OCI-LY7 (cell line): ENCODE data around the gene PSME3. TPM values are rescaled to one million over a fixed set of nuclear protein-coding genes. Genes with fewer than 3 reads are reported as not detected.

Experiments used
- BruUV-seq: library from RNA; stranded (reverse); fragments of 400-500 nt; replicated peaks from 2 replicates; lab custom pipeline; 2021; lab: Mats Ljungman, UMichigan
- CTCF ChIA-PET: fragments of 300-600 bp; sonication (Branson Sonifier 250); formaldehyde crosslinking; loops from one replicate; lab custom pipeline; 2022; ENCODE audit warnings: antibody characterized with exemption; ENCODE audit not compliant: unreplicated experiment; lab: Charles Lee
- POLR2A ChIA-PET: fragments of 300-600 bp; sonication (Branson Sonifier 250); formaldehyde crosslinking; loops from one replicate; lab custom pipeline; 2022; ENCODE audit warnings: antibody characterized with exemption; lab: Charles Lee
- DNase-seq: peaks from one replicate; pipeline ENCODE4 v3.0.0-alpha.2; 2015; ENCODE audit warnings: low spot score
- H2AFZ ChIP-seq: fragments of 200-600 bp; sonication (generic), shearing (Covaris generic); 2 replicates; pipeline ENCODE4 v1.6.1; 2014; ENCODE audit warnings: mild to moderate bottlenecking, antibody characterized with exemption, low read length, moderate library complexity
- H3K27ac ChIP-seq: fragments of 200-600 bp; sonication (generic); 2 replicates; pipeline ENCODE4 v1.5.1; 2014; ENCODE audit warnings: mixed run types, low read depth, mild to moderate bottlenecking, moderate library complexity, low read length, inconsistent platforms; ENCODE audit not compliant: poor library complexity, severe bottlenecking
- H3K36me3 ChIP-seq: fragments of 200-600 bp; sonication (generic); 2 replicates; pipeline ENCODE4 v1.6.1; 2014; ENCODE audit warnings: mild to moderate bottlenecking, antibody characterized with exemption, low read length, moderate library complexity, mixed read lengths; ENCODE audit not compliant: insufficient read depth
- H3K4me1 ChIP-seq: fragments of 200-600 bp; sonication (generic); 2 replicates; pipeline ENCODE4 v1.5.1; 2014; ENCODE audit warnings: mild to moderate bottlenecking, low read length; ENCODE audit not compliant: insufficient read depth, poor library complexity, severe bottlenecking
- H3K4me2 ChIP-seq: fragments of 200-600 bp; sonication (generic); 2 replicates; pipeline ENCODE4 v1.6.1; 2014; ENCODE audit warnings: mild to moderate bottlenecking, low read length
- H3K4me3 ChIP-seq: fragments of 200-600 bp; sonication (generic); 2 replicates; pipeline ENCODE4 v1.5.1; 2014; ENCODE audit warnings: mild to moderate bottlenecking, low read depth, low read length; ENCODE audit not compliant: poor library complexity, severe bottlenecking
- H3K79me2 ChIP-seq: fragments of 200-600 bp; sonication (generic); 2 replicates; pipeline ENCODE4 v1.6.1; 2016; ENCODE audit warnings: low read depth, mild to moderate bottlenecking, low read length, moderate library complexity, mixed read lengths; ENCODE audit not compliant: insufficient read depth
- H3K9me2 ChIP-seq: fragments of 200-600 bp; sonication (generic); 2 replicates; pipeline ENCODE4 v1.6.1; 2016; ENCODE audit warnings: mild to moderate bottlenecking, low read length, mixed read lengths; ENCODE audit not compliant: insufficient read depth
- H3K9me3 ChIP-seq: fragments of 200-600 bp; sonication (generic); 2 replicates; pipeline ENCODE4 v1.6.1; 2014; ENCODE audit warnings: mild to moderate bottlenecking, mixed run types, low read length, mixed read lengths
- H4K20me1 ChIP-seq: fragments of 200-600 bp; sonication (generic); 2 replicates; pipeline ENCODE4 v1.6.1; 2014; ENCODE audit warnings: mild to moderate bottlenecking, antibody characterized with exemption, low read length, moderate library complexity, mixed read lengths; ENCODE audit not compliant: insufficient read depth
- CTCF ChIP-seq: fragments of 200-600 bp; sonication (generic); conservative IDR thresholded peaks from 2 replicates; pipeline ENCODE4 v1.5.1; 2014; ENCODE audit warnings: mild to moderate bottlenecking, antibody characterized with exemption, low read length, moderate library complexity, mixed read lengths
- EZH2phosphoT487 ChIP-seq: fragments of 200-600 bp; sonication (generic); IDR thresholded peaks from 2 replicates; pipeline ENCODE4 v1.6.1; 2018; ENCODE audit warnings: low read depth, borderline replicate concordance, mild to moderate bottlenecking, mixed run types, antibody characterized with exemption, low read length, moderate library complexity, mixed read lengths
- intact Hi-C: fragments of 100-400 bp; cut with micrococcal nuclease; formaldehyde crosslinking; loops from one replicate; pipeline ENCODE4 v1.10.0; 2022; ENCODE audit not compliant: unreplicated experiment
- total RNA-seq, 2 experiments: library from RNA; depleted of rRNA in 1 of 2; stranded (reverse); fragments of >200 nt in 1 of 2; shearing (Covaris generic) in 1 of 2; gene quantifications; 2 replicates each; pipeline ENCODE4 v1.2.3, GENCODE V29; 2014 to 2022

The PSME3 gene
- total RNA-seq, 2 experiments from 2014 or later, result 81.9 to 167 TPM

DNA sequence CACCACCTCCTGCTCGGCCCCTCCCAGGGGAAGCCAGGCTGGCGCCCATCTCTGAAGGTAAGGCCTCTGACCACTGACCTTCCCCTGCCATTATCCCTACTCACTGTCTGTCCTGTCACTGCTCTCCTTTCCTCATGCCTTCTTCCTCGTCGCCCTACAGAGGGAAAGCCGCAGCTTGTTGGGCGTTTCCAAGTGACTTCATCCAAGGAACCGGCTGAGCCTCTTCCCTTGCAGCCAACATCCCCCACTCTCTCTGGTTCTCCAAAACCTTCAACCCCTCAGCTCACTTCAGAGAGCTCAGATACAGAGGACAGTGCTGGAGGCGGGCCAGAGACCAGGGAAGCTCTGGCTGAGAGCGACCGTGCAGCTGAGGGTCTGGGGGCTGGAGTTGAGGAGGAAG, 37.7 kb upstream of the PSME3 start:
- H3K36me3 ChIP-seq, result no peaks in the 10 kb centered on the region
- no peaks in the 10 kb centered on the region for H3K4me1 ChIP-seq
- H2AFZ ChIP-seq, result no peak overlapping the region
- POLR2A ChIA-PET, result no interaction called here
- no peak for TF ChIP-seq CTCF
- intact Hi-C loops, result no loop called here
- no TSS peak for BruUV-seq
- H3K4me3 ChIP-seq, result no peak overlapping the region
- H3K9me2 ChIP-seq, result no peaks in the 10 kb centered on the region
- DNase-seq, result no peak
- no peaks in the 10 kb centered on the region for H4K20me1 ChIP-seq
- CTCF ChIA-PET, result no interaction called here
- H3K4me2 ChIP-seq, result no peak overlapping the region
- H3K9me3 ChIP-seq, result no peaks in the 10 kb centered on the region
- no peak overlapping the region for H3K27ac ChIP-seq
- H3K79me2 ChIP-seq, result no peaks in the 10 kb centered on the region

- TF ChIP-seq EZH2phosphoT487, result no peak
- no peak for TF ChIP-seq CTCF
- ChIA-PET POLR2A (interaction anchor here (0.5 kb wide), 1 partner anchor 61 kb away, joined by 3 read pairs; no protein-coding TSS in a partner anchor), CTCF (no interaction called here)
- H3K4me2 ChIP-seq, result no peak overlapping the region
- H3K79me2 ChIP-seq, result no peaks in the 10 kb centered on the region
- no peaks in the 10 kb centered on the region for H3K36me3 ChIP-seq
- DNase-seq, result no peak
- intact Hi-C loops, result no loop called here
- no peaks in the 10 kb centered on the region for H3K4me1 ChIP-seq
- H2AFZ ChIP-seq, result no peak overlapping the region
- BruUV-seq, result no TSS peak
- H4K20me1 ChIP-seq, result no peaks in the 10 kb centered on the region
- no peaks in the 10 kb centered on the region for H3K9me2 ChIP-seq
- H3K4me3 ChIP-seq, result no peak overlapping the region
- H3K9me3 ChIP-seq, result no peaks in the 10 kb centered on the region
- H3K27ac ChIP-seq, result no peak overlapping the region
These were observed 37.0 kb upstream of the PSME3 start for GRCh38 chr17:42796066-42796758.
